Hematopoietic multipotent progenitor cell treated with erythropoietin and hydrocortisone succinate and interleukin-3 and kit ligand, for 6 days (in vitro differentiated cells): ENCODE measurements around the gene PTPRR.
"Not testable (repeated sequence)": the region's sequence is repeated elsewhere in the genome, so short reads cannot be mapped to it uniquely, and the experiment has no call there.

Source experiments
- DNase-seq: peaks from one replicate; pipeline ENCODE4 v3.0.0-alpha.2; 2015

Gene PTPRR

DNA sequence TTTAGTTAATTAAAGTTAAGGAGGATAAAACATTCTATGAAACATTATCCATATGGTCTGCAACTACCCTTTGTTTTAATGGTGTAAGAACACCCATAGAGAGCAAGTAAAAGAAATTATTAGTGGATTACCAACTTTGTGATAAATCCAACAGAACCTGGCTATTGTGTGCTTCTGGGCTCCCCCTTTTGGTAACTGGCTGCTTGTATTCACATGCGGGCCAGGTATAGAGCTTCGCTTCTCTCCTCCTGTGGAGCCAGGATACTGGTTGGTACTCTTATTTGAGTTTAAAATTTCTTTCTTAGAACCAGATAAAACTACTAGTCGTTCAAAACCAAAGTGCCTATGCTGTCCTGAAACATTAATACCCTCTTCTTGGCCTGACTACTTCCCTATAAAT, 81.0 kb downstream of the PTPRR start:
- no peak for DNase-seq

DNA sequence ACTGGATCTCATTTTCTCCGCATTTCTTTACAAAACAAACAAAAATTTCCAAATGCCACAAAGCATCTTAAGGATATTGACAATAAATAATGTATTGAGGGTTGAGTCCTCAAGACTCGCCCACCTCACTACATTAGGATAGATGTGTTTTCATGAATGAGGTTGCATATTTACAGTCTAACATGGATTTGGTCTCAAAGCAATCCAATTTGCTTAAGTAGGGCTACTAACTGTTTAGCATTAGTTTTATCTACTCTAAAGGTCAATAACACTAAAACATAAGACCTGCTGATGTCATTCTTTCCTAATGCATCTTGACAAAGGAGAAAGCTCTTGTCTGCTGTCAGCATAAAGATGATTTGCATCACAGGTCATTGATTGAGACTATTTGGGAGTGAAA, 82.4 kb downstream of the PTPRR start:
- DNase-seq, result no peak

DNA sequence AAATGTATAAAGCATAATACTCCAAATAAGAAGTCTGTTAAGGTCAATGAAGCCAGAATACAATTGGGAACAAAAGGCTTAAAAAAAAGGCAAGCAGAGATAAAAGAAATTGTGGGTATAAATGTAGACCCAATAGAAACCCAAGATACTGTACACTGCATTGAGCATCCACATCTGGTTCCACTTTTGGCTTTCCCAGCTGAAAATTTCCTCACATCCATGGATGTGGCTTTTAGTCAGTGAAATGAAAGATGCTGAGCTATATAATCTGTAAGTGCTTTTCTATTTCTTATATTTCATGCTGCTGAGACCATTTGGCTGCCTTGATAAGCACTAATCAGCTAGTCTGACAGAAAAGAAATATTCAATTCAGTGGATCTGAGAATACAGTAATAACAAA, 83.5 kb downstream of the PTPRR start:
- no peak for DNase-seq

DNA sequence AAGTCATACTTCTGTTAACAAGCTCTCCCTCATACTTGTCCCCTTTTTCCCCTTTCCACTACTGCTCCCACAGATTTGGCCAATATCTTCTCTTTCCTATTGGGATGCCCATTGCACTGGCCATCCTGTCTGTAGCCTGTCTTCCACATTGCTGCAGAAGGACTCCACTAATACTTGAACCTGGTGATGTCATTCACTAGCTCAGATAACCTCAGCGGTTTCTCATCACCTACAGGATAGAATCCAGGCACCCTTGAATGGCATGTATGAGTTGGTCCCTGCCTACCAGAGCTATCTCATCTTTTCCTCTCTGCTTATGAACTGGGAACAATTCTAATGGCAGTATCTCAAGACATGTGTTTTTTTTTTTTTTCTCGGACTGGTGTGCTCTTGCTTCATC, 84.6 kb downstream of the PTPRR start:
- DNase-seq, result no peak

DNA sequence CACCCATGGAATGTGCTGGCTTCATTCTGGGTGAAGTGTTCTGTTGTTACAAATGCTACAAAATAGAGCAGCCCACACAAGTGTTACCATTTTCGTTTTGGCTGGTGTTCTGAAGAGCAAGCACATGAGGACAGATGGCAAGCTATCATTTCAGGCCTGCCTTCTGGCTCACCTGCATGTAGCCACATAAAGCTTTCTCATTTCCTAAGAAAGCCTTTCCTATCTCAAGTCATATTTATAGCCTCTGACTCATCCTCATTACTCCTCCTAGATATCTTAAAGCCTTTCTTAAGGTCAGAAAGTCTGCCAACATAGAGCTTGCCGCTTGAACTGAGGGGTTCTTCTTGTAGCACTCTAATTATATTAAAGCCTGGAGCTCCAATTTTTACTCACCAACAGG, 89.0 kb downstream of the PTPRR start:
- no peak for DNase-seq

DNA sequence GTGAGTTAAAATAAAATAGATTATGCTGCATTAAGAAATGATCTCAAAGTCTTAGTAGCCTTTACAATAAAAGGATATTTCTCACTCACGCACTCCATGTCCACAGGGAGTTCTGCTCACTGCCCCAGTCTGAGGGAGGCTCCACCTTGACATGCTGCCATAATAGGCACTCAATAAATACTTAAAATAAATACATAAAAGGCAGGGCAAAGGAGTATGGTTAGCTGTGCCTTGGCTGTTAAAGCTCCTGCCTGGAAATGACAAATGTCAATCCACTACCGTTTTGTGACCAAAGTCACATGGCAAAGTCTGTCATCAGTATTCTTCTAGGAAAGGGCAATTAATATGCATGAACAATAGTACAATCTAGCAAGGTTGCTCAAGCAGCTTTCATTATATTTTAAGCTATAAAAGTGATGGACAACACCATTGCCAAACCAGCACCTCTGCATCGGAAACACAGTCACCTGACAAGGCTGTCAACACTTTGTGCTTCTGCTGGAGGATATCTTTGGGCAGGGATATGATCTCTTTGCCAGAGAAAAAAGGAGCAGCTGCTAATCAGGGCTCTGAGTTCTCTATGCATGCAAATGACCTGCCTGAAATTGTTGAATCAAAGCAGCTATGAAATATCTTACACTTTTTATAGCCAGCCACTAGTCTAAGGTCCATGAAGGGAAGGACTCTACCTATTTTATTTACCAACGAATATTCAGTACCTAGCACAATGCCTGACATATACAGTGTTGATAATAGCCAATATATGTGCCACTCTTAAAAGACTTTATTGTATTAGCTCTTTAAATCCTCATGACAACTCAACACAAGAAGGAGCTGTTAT, 90.1 kb downstream of the PTPRR start:
- no peak for DNase-seq

DNA sequence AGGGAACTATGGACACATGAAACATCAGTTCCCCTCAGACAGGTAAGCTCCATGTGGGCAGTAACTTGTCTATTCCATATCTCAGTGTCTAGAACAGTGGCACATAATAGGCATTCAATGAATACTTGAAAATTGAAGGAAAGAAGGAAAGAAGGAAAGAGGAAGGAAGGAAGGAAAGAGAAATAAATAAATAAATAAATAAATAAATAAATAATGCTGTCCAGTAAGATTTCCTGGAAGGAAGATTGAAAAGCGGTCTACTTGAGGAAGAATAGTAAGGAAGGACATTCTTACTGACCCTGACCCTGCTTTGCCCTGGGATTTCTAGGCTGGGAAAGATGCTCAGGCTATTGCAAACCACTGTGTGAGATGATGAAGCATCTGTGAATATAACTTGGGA, 91.5 kb downstream of the PTPRR start:
- DNase-seq, result no peak

DNA sequence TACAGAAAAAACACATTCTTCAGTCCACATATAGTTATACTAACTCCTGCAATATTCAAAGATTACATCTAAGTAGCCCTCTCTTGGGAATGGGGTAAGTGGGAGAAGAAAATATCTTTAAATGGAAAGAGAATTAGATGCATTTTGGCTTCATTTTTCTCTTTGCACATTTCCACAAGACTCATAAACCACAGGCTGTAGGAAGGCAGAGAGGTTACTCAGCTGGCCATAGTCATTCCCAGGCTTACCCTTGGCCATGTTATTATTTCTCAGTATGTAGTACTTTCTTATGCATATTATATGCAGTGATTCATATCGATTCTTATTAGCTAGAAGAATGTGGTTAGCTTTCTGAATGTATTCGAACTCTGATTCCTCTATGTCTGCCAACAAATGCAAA, 92.2 kb downstream of the PTPRR start:
- no peak for DNase-seq

DNA sequence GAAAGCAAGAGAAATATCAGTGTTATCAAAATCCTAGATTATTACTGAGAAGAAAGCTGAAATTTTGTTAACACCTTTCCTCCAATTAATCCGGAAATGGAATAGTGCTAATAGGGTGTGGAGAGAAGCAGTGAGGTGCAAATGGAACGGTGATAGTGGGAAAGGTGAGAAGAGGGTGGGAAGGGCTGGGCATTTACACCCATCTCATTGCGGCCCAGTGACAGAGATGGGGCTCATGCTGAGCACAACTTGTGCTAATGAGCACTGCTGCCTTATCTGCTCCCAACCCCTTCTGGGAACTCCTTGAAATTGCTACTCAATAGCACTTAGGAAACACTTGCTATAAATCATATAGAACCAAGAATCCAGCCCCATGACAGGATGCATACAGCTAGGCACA, 94.4 kb downstream of the PTPRR start:
- no peak for DNase-seq

DNA sequence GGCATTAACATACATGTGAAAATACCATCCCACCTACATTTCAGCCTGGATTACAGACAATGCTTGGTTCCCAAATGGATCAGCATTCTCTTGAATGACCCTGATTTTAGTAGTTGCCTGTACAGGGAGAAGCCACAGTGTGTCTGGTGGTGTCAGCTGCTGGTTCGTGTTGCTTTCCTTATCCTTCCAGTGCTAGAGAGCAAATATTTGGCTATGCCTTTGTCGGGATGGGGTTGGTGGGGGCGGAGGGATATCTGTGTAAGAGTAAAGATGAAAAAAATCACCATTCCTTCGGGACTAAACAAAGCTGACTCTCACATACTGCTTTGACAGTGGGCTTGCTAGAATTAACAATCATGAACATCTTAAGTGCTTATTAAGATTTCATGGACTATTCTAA, 96.0 kb downstream of the PTPRR start:
- DNase-seq, result no peak

DNA sequence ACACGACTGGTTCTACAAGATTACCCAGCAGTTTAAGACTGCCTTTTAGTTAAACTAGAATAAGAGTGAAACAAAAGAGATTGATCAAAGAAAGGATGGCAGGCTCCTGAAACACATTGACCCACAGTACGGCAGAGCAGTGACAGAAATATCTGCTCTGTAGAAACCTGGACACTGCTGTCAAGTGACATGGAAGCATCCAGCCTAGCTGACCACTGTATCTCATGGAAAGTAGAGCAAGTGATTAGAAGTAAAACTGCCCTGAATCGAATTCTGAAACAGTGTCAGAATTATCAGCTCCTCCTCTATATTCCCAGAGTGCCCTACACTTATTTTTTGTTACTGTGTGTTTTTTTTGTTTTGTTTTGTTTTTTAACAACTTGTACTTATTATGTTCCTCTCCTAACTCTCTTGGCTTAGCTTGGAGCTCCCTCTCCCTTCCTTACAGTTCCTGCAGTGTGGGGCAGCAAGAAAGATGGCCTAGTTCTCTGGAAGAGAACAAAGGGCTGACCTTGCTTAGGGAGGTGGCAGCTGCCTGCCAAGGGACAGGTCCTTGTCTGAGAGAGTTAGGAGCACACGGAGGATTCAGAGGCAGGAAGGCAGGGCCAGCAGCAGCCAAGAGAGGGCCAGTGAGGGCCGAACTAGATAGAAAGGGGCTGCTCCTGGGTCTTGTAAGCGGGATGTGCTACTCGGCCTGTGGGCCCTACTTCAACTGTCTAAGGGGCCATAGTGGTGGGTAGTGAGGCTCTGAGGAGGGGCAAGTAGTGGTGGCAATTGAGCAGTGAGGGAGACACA, 97.2 kb downstream of the PTPRR start:
- no peak for DNase-seq

DNA sequence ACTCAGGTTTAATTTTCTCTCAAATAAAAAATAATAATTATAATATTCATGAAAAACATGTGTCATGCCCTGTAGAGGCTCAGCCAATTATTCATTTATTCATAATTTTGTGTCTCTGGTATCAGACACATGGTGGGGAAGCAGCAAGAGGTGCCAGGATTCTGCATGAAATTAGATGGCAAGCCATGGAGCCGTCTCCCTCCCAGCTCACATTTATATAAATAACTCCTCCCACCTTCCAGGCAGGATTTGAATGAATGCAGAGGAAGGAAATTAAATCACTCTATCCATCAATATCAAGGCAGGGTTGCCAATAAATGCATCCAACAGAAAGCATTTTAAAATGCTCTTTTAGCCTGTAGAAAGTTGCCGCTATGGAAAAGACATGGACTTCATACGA, 98.1 kb downstream of the PTPRR start:
- DNase-seq, result no peak

DNA sequence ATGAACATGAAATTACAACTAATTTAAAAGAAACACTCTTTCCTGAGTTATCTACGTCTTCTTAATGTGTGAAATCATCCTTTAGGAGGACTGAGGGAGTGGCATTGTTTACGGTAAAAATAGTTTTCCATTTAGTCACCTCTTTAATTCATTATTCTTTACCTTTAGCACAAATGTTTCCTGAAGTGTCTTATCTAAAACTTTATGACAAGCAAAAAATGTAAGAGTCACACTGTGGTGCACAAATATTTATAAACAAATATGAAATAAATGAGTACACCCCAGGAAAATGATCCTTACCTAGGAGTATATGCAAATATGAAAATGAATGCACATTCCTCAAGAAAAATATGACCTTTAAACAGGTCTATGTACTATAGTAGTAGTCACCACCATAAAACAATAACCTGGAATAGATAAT, 104.6 kb downstream of the PTPRR start:
- DNase-seq, result no peak

DNA sequence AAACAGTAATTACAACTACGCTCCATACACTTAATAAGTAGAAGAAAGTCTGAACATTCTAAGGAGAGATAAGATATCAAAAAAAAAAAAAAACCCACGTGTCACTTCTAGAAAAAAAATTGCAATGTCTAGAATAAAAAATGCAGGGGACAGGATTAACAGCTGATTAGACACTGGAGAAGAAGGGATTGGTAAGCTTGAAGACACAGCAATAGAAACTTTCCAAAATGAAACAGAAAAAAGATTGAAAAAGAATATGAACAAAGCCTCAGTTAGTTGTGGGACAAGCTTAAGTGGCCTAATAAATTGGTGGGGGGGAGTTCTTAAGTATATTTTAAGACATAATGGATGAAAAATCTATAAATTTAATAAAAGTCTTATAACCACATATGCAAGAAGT, 105.5 kb downstream of the PTPRR start:
- DNase-seq, result no peak

DNA sequence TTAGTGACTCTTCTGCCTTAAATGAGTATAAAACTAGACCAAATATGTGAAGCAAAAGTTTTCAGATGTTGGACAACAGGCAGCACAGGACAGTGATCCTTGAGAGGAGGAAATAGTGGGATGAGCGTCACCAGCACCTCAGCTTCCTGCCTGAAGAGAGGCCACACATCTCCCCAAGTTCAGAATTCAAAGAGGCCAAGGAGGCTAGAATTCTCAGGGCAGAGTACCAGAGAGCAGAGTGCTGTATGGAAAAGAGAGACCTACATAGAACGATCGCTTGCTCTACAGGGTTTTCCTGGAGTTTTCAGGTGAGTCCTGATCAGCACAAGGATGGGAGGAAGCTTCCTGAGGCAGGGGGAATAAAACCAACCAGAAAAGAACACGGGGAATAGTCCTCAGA, 107.0 kb downstream of the PTPRR start:
- no peak for DNase-seq

DNA sequence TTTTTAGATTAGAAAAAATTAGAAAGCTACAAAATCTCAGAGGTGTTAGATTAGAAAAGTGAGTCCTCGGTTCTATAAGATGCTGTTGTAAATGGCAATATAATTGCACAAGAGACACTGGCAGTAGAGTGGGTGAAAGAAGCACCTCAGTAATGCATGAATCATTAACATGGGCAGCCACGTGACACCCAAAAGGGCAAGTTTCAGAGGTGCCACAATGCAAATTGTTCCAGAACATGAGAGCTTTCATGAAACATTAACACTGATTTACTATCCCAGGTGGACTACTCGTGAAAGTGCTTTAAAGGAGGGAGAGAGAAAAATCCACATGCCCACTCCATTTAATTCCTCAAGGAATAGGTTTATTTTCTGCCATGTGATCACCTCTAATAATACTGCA, 108.4 kb downstream of the PTPRR start:
- no peak for DNase-seq

DNA sequence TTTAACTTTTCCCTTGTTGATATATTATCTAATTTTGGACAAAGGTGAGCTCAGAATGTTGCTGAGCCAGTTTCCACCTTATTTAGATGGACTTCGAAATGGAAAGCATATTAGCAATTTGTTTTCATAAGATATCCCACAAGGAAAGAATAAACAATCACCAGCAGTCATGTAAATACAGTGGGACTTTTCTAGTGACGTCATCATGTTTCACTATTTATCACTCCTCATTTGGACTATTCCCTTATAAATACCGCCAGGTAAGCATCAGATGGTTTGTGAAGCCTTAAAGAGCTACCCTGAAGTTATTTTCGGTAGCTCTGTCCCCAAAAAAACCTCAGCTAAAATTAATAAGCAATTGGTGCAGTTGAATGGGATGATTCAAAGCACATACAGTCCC, 110.7 kb downstream of the PTPRR start:
- DNase-seq, result no peak

DNA sequence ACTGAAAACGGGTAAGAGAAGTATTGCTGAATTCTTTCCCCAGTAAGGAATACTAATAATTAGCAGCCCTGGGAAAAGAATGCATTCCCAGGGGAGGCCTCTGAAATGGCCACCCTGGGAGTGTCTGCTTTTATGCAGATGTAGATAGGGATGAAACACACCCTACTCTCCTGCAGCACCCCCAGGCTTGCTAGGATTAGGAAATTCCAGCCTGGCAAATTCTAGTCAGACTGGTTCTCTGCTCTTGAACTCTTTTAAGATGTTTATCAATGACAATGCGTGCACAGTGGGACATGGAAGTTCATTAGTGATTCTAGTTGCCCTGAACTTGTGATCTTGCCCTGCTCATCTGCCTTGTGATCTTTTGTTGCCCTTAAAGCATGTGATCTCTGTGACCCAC, 112.5 kb downstream of the PTPRR start:
- DNase-seq, result not testable (repeated sequence)

DNA sequence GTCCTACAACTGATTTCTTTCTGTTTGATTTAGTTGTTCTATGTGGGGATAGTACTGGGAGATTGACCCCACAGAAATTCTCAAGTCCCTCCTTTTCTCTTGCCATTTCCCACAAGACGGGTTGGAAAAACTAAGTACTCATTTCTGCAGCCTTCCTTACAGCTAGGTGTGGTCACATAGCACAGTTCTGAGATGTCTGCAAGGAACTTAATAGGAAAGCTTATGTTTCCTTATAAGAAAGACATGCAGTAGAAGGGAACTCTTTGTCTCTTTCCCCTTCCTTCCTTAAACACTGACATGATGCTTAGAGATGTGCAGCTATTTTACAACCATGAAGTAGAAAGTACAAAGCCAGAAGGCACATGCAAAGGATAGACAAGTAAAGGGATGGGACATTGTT, 113.7 kb downstream of the PTPRR start:
- DNase-seq, result no peak

DNA sequence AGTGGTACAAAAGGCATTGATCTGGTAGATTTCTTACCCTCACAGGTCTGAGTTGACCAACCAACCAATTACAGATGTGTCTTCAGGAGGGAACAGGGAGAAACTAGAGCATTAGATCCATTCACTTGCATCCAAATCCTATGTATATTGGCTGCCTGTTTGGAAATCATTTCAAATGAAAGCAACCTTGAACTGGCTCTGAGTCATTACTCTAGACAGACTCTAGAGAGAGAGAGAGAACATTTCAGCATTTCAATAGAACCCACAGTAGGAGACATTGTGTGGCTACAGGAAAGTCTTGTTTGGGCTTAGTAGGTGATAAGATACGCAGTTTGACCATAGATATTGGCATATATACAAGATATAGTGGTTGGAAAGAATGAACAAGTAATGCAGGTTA, 114.5 kb downstream of the PTPRR start:
- DNase-seq, result no peak

DNA sequence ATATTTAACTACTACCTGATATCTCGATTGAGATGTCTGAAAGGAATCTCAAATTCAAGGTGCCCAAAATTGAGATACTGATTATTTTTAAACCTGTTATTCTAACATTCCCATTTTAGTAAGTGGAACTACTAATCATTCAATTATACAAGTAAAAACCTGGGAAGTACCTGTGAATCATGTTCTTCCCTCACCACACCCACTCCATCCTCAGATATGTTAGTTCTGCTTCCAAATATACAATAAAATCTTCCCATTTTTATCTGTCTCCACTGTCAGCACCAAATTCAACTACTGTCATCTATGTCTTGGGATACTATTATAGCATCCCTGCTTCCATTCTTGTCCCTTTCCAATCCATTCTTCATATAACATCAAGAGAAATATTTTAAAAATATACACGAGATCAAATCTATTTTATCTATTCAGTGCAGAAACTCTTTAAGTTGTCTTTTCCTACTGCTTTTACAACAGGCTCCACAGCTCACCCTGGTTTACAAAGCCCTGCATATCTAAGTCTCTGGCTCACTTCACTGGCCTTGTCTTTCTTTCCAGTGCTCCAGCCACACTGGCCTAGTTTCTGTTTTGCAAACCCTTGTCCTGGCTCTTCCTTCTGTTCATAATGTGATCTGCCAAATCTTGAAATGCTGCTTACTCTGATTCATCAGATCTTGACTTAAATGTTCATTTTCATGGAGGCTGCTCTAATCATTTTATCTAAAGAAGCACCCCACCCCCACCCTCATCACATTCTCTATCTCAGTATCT, 122.3 kb downstream of the PTPRR start:
- no peak for DNase-seq

DNA sequence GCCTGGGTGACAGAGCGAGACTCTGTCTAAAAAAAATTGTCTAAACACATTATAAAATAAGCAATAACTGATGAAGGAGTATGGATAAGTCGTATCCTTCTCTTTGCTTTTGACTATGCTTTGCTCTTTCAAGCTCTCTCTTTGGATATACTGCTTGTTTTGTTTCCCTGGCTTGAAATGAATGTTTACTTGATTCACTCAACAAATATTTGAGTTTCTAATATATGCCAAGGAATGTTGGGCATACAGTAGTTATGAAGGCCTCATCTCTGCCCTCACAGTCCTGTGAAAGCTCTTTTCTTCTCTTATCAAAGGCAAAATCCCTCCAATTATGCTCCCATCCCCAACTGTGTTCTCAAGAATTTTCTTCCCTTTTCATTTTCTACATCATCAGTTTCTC, 123.5 kb downstream of the PTPRR start:
- no peak for DNase-seq

DNA sequence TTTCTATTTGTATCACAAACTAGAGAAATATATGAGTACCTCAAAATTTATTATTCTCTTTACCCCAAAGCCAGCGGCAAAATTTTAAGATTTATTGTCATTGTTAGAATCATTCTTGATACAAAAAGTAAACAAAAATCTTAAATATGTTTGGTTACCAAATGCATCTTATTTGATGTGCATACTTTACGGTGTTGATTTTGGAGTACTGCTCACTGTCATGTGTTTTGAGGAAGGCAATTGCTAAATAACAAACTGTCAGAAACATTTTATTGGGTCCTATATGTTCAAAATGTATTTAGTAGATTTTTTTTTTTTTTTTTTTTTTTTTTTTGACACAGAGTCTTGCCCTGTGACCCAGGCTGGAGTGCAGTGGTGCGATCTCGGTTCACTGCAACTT, 124.9 kb downstream of the PTPRR start:
- DNase-seq, result no peak

DNA sequence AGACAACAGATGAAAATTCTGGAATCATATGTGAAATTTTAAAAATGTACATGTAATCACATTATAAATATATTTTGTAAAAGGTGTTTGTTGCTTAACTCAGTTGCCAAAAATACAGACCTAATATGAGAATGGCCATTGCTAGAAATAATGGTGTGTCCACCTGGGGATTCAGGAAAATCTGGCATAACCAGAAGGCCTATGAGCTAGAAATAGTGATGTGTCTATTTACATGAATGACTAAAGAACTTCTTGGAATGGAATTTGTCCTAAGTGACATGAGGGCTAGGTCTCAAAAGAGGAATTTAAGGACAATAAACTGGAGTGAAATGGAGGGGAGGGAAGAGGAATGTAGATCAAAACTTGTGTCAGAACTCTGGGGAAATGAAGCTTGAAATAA, 126.4 kb downstream of the PTPRR start:
- DNase-seq, result no peak
